ENCODE results near the gene GALK1. TPM values are rescaled to one million over a fixed set of nuclear protein-coding genes. Genes with fewer than 3 reads are reported as not detected.

Gene GALK1
- total and polyA plus RNA-seq, 9 of the 15 experiments (the other 6 are each of a cell fraction or from before 2014, with no cell fraction given) = 0.45 to 51.6 (median 17.4) TPM

DNA sequence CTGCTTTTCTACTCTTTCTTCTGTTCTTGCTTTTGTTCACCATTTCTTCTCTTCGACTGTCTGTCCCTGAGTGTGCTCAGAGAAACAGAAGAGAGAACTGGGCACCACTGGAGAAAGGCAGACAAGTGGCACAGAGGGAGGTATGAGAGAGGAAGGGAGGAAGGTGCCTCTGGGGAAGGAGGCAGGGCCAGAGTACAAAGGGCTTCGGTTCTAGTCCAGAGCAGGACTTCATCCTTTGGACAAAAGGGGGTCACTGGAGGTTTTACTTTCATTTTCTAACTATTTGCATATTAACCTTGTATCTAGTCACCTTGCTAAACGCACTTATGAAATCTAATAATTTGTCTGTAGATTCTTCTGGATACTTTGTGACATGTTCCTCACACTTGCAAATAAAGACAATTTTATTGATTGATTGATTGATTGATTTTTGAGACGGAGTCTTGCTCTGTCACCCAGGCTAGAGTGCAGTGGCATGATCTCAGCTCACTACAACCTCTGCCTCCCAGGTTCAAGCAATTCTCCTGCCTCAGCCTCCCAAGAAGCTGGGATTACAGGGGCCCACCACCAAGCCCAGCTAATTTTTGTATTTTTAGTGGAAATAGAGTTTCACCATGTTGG, 30.2 kb downstream of the GALK1 start:
- TF ChIP-seq ZNF75A (CRISPR knock-in tag; IDR thresholded peaks at IDR 0.05) = no peak
- TF ChIP-seq DDX20 (tag; IDR thresholded peaks at IDR 0.05; ENCODE audit: low read depth) = no peak
- TF ChIP-seq MEIS2 (IDR thresholded peaks at IDR 0.05; ENCODE audit: partially characterized antibody) = peak; percentile 23
- TF ChIP-seq PBX2 (CRISPR knock-in tag; IDR thresholded peaks at IDR 0.05; ENCODE audit: low read depth) = no peak
- peak; percentile 66 for TF ChIP-seq PBX2 (tag; conservative IDR thresholded peaks at IDR 0.05; ENCODE audit: low read depth)
- TF ChIP-seq PHF20 (IDR thresholded peaks at IDR 0.05; ENCODE audit: partially characterized antibody) = no peak

More for the DNA sequence above, 30.2 kb downstream of the GALK1 start:
- no peak overlapping the region for H3K27ac ChIP-seq (ENCODE audit: extremely low read depth, low read depth, low read length)
- H4K20me1 ChIP-seq (replicated peaks; ENCODE audit: control insufficient read depth, insufficient read depth, low read length) = peaks cover 3% of the 10 kb centered on the region; the same call in 1 of the 2 replicates
- H3K79me2 ChIP-seq (ENCODE audit: control insufficient read depth, insufficient read depth, low read length) = no peaks in the 10 kb centered on the region
- peak overlapping the region; percentile 76 for H2AFZ ChIP-seq (ENCODE audit: low read depth, low read length)
- peak overlapping the region; percentile 51 for H3K4me2 ChIP-seq (ENCODE audit: insufficient read depth, low read length)
- peaks cover 0 to 52% of the 10 kb centered on the region in 2 experiments; a peak in 2 of 5 replicates for H3K4me1 ChIP-seq (replicated peaks in 1 of 2; ENCODE audit: control insufficient read depth in 2 of 2, insufficient read depth in 2 of 2, low read length in 2 of 2)
- no peak for DNase-seq (ENCODE audit: extremely low read depth in 1 of 4, low spot score in 3 of 4)
- intact Hi-C loops (cut with micrococcal nuclease) = no loop called here
- peak; percentile 13; the same call in 1 of the 3 replicates for ATAC-seq
- WGBS (ENCODE audit: insufficient coverage, low coverage, missing lambda C conversion rate) = 16% methylated on average over 4 of the region's 4 CpGs
- H3K9me1 ChIP-seq (ENCODE audit: control insufficient read depth, insufficient read depth, low read length) = peaks cover under 1% of the 10 kb centered on the region
- in situ Hi-C loops (cut with MboI) = no loop called here
- H3K9me3 ChIP-seq (replicated peaks; ENCODE audit: control insufficient read depth, insufficient read depth, low read depth, low read length) = no peaks in the 10 kb centered on the region
- no peak overlapping the region for H3K4me3 ChIP-seq
- ChIA-PET POLR2A (interaction anchor here (0.6 to 0.8 kb wide), 3 partner anchors 10 to 81 kb away, joined by 3 to 4 read pairs (median 3); no protein-coding TSS in a partner anchor), CTCF (ENCODE audit: low intra/inter-chr PET ratio) (no interaction called here)
- peaks cover 0 to 12% of the 10 kb centered on the region in 2 experiments; a peak in 3 of 5 replicates for H3K27me3 ChIP-seq (ENCODE audit: control insufficient read depth in 2 of 2, insufficient read depth in 2 of 2, low read length in 2 of 2)
- FAIRE-seq = no peak
- H3K36me3 ChIP-seq (ENCODE audit: control insufficient read depth, insufficient read depth, low read length) = no peaks in the 10 kb centered on the region
- peak overlapping the region; percentile 6 to 18; a peak in 2 of 4 replicates for H3K9ac ChIP-seq (ENCODE audit: insufficient read depth in 1 of 2, low read depth in 2 of 2, low read length in 2 of 2)
- BruUV-seq (replicated peaks) = no TSS peak

All from K562 (cell line).